NCI-H1436 treated with DMSO at 0.1 percent for 48 hours (cell line): ENCODE results near the gene RFX7.
A peak's percentile ranks its signal among the peaks of the same experiment; 100 is the strongest.
"Not testable (repeated sequence)": the region's sequence is repeated elsewhere in the genome, so short reads cannot be mapped to it uniquely, and the experiment has no call there.

Source experiments
- DNase-seq: peaks from one replicate; lab custom pipeline; 2025; lab: John Stamatoyannopoulos, UW

The RFX7 gene

GRCh38 chr15:56243163-56244037 is at the start of gene RFX7:
Gene RFX7 (minus strand): TSS chr15:56243879. CDS start chr15:56243285, 594 bp downstream.
- no peak for DNase-seq

- no peak for DNase-seq
These were observed 49.1 kb upstream of the RFX7 start for GRCh38 chr15:56292546-56293316.

GRCh38 chr15:56291741-56292140 is 48.1 kb upstream of the RFX7 start:
- DNase-seq, result no peak

- no peak for DNase-seq
These were observed 42.5 kb upstream of the RFX7 start for GRCh38 chr15:56286213-56286612.

- no peak for DNase-seq
These were observed 37.5 kb upstream of the RFX7 start for GRCh38 chr15:56281145-56281544.

GRCh38 chr15:56273724-56274123 is 30.0 kb upstream of the RFX7 start:
- DNase-seq, result no peak

GRCh38 chr15:56272454-56272853 is 28.8 kb upstream of the RFX7 start:
- DNase-seq, result no peak

GRCh38 chr15:56266465-56266864 is 22.8 kb upstream of the RFX7 start:
- not testable (repeated sequence) for DNase-seq

- DNase-seq, result no peak
These were observed 18.3 kb upstream of the RFX7 start for GRCh38 chr15:56261854-56262509.

GRCh38 chr15:56257306-56257705 is 13.6 kb upstream of the RFX7 start:
- not testable (repeated sequence) for DNase-seq

GRCh38 chr15:56254265-56254664 is 10.6 kb upstream of the RFX7 start:
- no peak for DNase-seq

- DNase-seq, result no peak
These were observed 8.7 kb upstream of the RFX7 start for GRCh38 chr15:56252386-56252785.

- no peak for DNase-seq
These were observed 7.8 kb upstream of the RFX7 start for GRCh38 chr15:56251315-56252095.

- no peak for DNase-seq
These were observed 6.9 kb upstream of the RFX7 start for GRCh38 chr15:56250626-56251025.

GRCh38 chr15:56249092-56249491 is 5.4 kb upstream of the RFX7 start:
- DNase-seq, result no peak

GRCh38 chr15:56248311-56248992 is 4.8 kb upstream of the RFX7 start:
- DNase-seq, result no peak

GRCh38 chr15:56247266-56247665 is 3.6 kb upstream of the RFX7 start:
- DNase-seq, result no peak

- peak; percentile 51 for DNase-seq
These were observed 2.5 kb upstream of the RFX7 start for GRCh38 chr15:56245871-56246814.

GRCh38 chr15:56244811-56245576 is 1.3 kb upstream of the RFX7 start:
- DNase-seq, result no peak
